OCI-LY7 (cell line): Measurements from ENCODE around the gene KDM8.

Experiments
- EZH2phosphoT487 ChIP-seq: fragments of 200-600 bp; sonication (generic); IDR thresholded peaks from 2 replicates; pipeline ENCODE4 v1.6.1; 2018; ENCODE audit warnings: low read depth, borderline replicate concordance, mild to moderate bottlenecking, mixed run types, antibody characterized with exemption, low read length, moderate library complexity, mixed read lengths
- TF ChIP-seq, protein P1 (sequence below): fragments of 200-600 bp; sonication (generic); conservative IDR thresholded peaks from 2 replicates; pipeline ENCODE4 v1.5.1; 2014; ENCODE audit warnings: mild to moderate bottlenecking, antibody characterized with exemption, low read length, moderate library complexity, mixed read lengths

DNA sequence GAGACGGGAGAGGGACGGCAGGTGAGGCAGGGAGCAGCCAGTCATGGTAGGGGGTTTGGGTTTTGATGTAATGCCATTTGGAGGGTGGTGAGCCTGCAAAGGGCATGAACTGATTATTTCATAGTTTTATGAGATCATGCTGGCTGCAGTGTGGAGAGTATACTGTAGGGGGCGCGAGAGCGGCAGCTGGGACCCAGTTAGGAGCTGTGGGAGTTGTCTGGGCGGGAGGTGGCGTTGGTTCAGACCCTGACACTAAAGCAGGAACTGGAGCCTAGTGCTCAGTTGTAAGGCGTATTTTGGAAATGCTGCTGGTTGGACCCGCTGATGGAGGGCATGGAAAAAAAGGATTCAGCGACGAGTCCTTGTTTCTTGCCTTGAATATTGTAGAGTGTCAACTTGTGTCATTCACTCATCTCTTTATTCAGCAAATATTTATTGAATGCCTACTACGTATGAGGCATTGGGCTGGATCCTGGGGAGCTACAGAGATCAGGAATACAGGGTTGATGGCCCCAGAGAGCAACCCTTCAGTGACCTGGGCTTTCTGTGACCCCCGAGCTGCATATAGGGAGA lies 23.7 kb upstream of the KDM8 start:
- TF ChIP-seq, protein P1, sequence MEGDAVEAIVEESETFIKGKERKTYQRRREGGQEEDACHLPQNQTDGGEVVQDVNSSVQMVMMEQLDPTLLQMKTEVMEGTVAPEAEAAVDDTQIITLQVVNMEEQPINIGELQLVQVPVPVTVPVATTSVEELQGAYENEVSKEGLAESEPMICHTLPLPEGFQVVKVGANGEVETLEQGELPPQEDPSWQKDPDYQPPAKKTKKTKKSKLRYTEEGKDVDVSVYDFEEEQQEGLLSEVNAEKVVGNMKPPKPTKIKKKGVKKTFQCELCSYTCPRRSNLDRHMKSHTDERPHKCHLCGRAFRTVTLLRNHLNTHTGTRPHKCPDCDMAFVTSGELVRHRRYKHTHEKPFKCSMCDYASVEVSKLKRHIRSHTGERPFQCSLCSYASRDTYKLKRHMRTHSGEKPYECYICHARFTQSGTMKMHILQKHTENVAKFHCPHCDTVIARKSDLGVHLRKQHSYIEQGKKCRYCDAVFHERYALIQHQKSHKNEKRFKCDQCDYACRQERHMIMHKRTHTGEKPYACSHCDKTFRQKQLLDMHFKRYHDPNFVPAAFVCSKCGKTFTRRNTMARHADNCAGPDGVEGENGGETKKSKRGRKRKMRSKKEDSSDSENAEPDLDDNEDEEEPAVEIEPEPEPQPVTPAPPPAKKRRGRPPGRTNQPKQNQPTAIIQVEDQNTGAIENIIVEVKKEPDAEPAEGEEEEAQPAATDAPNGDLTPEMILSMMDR = peak; percentile 99
- TF ChIP-seq EZH2phosphoT487 = no peak
